ENCODE measurements around the gene HMGB2. TPM values are rescaled to one million over a fixed set of nuclear protein-coding genes. Genes with fewer than 3 reads are reported as not detected.
A peak's percentile ranks its signal among the peaks of the same experiment; 100 is the strongest.

The HMGB2 gene
- total and polyA plus RNA-seq, 2 experiments from 2014 or later = 50.9 to 87.0 TPM

DNA sequence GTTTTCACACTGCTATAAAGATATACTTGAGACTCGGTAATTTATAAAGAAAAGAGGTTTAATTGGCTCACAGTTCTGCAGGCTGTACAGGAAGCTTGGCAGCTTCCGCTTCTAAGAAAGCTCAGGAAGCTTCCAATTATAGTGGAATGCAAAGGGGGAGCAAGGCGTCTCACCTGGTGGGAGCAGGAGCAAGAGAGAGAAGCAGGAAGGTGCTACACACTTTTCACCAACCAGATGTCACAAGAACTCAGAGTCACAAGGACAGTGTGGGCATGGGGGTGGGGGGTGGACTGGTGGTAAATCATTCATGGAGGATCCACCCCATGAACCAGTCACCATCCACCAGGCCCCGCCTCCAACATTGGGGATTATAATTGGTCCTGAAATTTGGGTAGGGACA, 22.8 kb downstream of the HMGB2 start:
- Histone ChIP-seq H3K4me3 (no peak overlapping the region), H3K79me2 (no peaks in the 10 kb centered on the region), H3K27ac (no peak overlapping the region), H3K36me3 (replicated peaks; ENCODE audit: insufficient read depth, low read depth) (no peaks in the 10 kb centered on the region), H3K4me2 (no peak overlapping the region), H3K27me3 (no peaks in the 10 kb centered on the region), H3K4me1 (ENCODE audit: insufficient read depth) (no peaks in the 10 kb centered on the region), H3K9me3 (ENCODE audit: low read depth) (no peaks in the 10 kb centered on the region), H2AFZ (no peak overlapping the region), H3K9me2 (replicated peaks; ENCODE audit: insufficient read depth) (no peaks in the 10 kb centered on the region), H4K20me1 (ENCODE audit: insufficient read depth, poor library complexity, severe bottlenecking) (no peaks in the 10 kb centered on the region)
- WGBS (ENCODE audit: low lambda C conversion rate, missing lambda C conversion rate) = 87% methylated on average over 4 of the region's 4 CpGs
- no peak for DNase-seq (ENCODE audit: low spot score)
- no peak for TF ChIP-seq CTCF (IDR thresholded peaks at IDR 0.05; ENCODE audit: poor library complexity)
- no peak for TF ChIP-seq EZH2 (IDR thresholded peaks at IDR 0.05; ENCODE audit: borderline replicate concordance)
- TF ChIP-seq EZH2phosphoT487 (IDR thresholded peaks at IDR 0.05; ENCODE audit: low read depth, severe bottlenecking, unreplicated experiment) = no peak

DNA sequence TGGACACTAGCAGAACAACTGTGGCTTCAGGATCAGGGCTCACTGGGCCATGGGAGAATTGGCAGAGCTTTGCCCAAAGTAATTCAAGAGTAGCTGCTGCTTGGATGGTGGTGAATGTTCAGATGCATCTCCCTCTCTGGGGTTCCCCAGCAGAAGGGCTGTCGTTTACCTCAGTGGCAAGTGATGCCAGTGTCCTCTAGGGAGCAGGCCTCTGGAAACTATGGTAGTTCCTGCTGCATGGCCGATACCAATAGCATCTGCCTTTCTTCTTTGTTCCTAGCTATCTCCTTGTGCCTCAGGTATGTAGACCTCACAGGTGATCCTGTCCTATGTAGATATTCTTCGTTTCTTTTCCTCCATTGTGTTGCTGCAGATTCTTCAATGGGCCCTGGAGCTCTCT, 26.4 kb downstream of the HMGB2 start:
- 97% methylated on average over 3 of the region's 3 CpGs for WGBS (ENCODE audit: low lambda C conversion rate, missing lambda C conversion rate)
- Histone ChIP-seq H3K27ac (no peak overlapping the region), H3K9me2 (replicated peaks; ENCODE audit: insufficient read depth) (no peaks in the 10 kb centered on the region)

GRCh38 chr4:173301518-173302201, 32.5 kb downstream of the HMGB2 start:
- no peak overlapping the region for H2AFZ ChIP-seq
- no peak overlapping the region for H3K4me3 ChIP-seq
- TF ChIP-seq EZH2 (IDR thresholded peaks at IDR 0.05; ENCODE audit: borderline replicate concordance) (no peak), CTCF (IDR thresholded peaks at IDR 0.05; ENCODE audit: poor library complexity) (peak; percentile 76)
- WGBS (ENCODE audit: low lambda C conversion rate, missing lambda C conversion rate) = 45% methylated on average over 5 of the region's 5 CpGs
- H3K9me2 ChIP-seq (replicated peaks; ENCODE audit: insufficient read depth) = no peaks in the 10 kb centered on the region
- no peaks in the 10 kb centered on the region for H3K36me3 ChIP-seq (replicated peaks; ENCODE audit: insufficient read depth, low read depth)
- no peaks in the 10 kb centered on the region for H3K27me3 ChIP-seq
- H3K27ac ChIP-seq = no peak overlapping the region
- H3K4me1 ChIP-seq (ENCODE audit: insufficient read depth) = no peaks in the 10 kb centered on the region
- no peaks in the 10 kb centered on the region for H3K9me3 ChIP-seq (ENCODE audit: low read depth)
- no peaks in the 10 kb centered on the region for H4K20me1 ChIP-seq (ENCODE audit: insufficient read depth, poor library complexity, severe bottlenecking)
- DNase-seq (ENCODE audit: low spot score) = peak; percentile 51
- no peak overlapping the region for H3K4me2 ChIP-seq
- no peaks in the 10 kb centered on the region for H3K79me2 ChIP-seq

More for the DNA sequence above, 26.4 kb downstream of the HMGB2 start:
- Histone ChIP-seq H3K4me3 (no peak overlapping the region), H3K36me3 (replicated peaks; ENCODE audit: insufficient read depth, low read depth) (no peaks in the 10 kb centered on the region), H3K4me2 (no peak overlapping the region), H3K9me3 (ENCODE audit: low read depth) (no peaks in the 10 kb centered on the region), H2AFZ (no peak overlapping the region), H3K4me1 (ENCODE audit: insufficient read depth) (no peaks in the 10 kb centered on the region), H3K27me3 (no peaks in the 10 kb centered on the region), H4K20me1 (ENCODE audit: insufficient read depth, poor library complexity, severe bottlenecking) (no peaks in the 10 kb centered on the region), H3K79me2 (no peaks in the 10 kb centered on the region)
- no peak for DNase-seq (ENCODE audit: low spot score)
- TF ChIP-seq CTCF (IDR thresholded peaks at IDR 0.05; ENCODE audit: poor library complexity) = no peak
- TF ChIP-seq EZH2phosphoT487 (IDR thresholded peaks at IDR 0.05; ENCODE audit: low read depth, severe bottlenecking, unreplicated experiment) = no peak
- no peak for TF ChIP-seq EZH2 (IDR thresholded peaks at IDR 0.05; ENCODE audit: borderline replicate concordance)

Data from hepatocyte (in vitro differentiated cells).